OCI-LY3 (cell line): ENCODE results near the gene ADAMTS3.

Source experiments
- EZH2phosphoT487 ChIP-seq: fragments of 200-600 bp; shearing (Covaris generic); IDR thresholded peaks from 2 replicates; pipeline ENCODE4 v1.6.1; 2018; ENCODE audit warnings: antibody characterized with exemption, mixed run types, low read depth
- TF ChIP-seq, protein P1 (sequence below): fragments of 200-600, 300-600 bp; sonication (generic); IDR thresholded peaks from 2 replicates; pipeline ENCODE4 v1.5.1; 2014; ENCODE audit warnings: antibody characterized with exemption, low read length, low read depth

DNA sequence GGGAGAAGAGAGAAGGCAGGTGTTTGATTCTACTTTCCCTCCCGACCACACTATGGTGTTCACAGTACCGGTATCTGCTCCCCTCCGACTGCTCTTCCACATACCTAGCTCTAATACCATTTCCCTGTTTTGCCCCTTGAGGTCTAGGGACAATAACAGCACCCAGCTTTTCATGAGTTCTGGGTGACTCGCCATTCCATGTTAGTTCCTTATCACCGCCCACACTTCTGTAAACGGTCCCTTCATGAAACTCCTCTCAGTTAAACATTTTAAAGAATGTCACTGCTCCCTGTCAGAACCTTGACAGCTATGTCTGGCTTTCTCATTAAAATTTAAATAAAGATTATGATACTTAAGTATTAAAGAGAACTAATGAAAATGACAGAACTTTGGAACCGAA, 136.7 kb downstream of the ADAMTS3 start:
- TF ChIP-seq, protein P1, sequence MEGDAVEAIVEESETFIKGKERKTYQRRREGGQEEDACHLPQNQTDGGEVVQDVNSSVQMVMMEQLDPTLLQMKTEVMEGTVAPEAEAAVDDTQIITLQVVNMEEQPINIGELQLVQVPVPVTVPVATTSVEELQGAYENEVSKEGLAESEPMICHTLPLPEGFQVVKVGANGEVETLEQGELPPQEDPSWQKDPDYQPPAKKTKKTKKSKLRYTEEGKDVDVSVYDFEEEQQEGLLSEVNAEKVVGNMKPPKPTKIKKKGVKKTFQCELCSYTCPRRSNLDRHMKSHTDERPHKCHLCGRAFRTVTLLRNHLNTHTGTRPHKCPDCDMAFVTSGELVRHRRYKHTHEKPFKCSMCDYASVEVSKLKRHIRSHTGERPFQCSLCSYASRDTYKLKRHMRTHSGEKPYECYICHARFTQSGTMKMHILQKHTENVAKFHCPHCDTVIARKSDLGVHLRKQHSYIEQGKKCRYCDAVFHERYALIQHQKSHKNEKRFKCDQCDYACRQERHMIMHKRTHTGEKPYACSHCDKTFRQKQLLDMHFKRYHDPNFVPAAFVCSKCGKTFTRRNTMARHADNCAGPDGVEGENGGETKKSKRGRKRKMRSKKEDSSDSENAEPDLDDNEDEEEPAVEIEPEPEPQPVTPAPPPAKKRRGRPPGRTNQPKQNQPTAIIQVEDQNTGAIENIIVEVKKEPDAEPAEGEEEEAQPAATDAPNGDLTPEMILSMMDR, result no peak
- no peak for TF ChIP-seq EZH2phosphoT487
